GM03348 (cell line): ENCODE data around the gene PARN.
A peak's percentile ranks its signal among the peaks of the same experiment; 100 is the strongest.
"Not testable (repeated sequence)": the region's sequence is repeated elsewhere in the genome, so short reads cannot be mapped to it uniquely, and the experiment has no call there.

Experiments used
- DNase-seq: peaks from one replicate; pipeline ENCODE4 v3.0.0; 2012; ENCODE audit warnings: low spot score

Gene PARN

GRCh38 chr16:14437426-14437825 lies 192.6 kb downstream of the PARN start:
- DNase-seq: no peak

- DNase-seq: no peak
Measured at GRCh38 chr16:14436401-14436955, 193.6 kb downstream of the PARN start.

- DNase-seq: no peak
Measured at GRCh38 chr16:14434860-14435259, 195.2 kb downstream of the PARN start.

- DNase-seq: not testable (repeated sequence)
Measured at GRCh38 chr16:14428971-14429637, 201.0 kb downstream of the PARN start.

GRCh38 chr16:14428043-14428442 lies 202.0 kb downstream of the PARN start:
- no peak for DNase-seq

GRCh38 chr16:14427371-14427948 lies 202.6 kb downstream of the PARN start:
- peak; percentile 24 for DNase-seq

- no peak for DNase-seq
Measured at GRCh38 chr16:14424595-14424994, 205.5 kb downstream of the PARN start.

GRCh38 chr16:14423344-14423743 lies 206.7 kb downstream of the PARN start:
- peak; percentile 32 for DNase-seq

DNA sequence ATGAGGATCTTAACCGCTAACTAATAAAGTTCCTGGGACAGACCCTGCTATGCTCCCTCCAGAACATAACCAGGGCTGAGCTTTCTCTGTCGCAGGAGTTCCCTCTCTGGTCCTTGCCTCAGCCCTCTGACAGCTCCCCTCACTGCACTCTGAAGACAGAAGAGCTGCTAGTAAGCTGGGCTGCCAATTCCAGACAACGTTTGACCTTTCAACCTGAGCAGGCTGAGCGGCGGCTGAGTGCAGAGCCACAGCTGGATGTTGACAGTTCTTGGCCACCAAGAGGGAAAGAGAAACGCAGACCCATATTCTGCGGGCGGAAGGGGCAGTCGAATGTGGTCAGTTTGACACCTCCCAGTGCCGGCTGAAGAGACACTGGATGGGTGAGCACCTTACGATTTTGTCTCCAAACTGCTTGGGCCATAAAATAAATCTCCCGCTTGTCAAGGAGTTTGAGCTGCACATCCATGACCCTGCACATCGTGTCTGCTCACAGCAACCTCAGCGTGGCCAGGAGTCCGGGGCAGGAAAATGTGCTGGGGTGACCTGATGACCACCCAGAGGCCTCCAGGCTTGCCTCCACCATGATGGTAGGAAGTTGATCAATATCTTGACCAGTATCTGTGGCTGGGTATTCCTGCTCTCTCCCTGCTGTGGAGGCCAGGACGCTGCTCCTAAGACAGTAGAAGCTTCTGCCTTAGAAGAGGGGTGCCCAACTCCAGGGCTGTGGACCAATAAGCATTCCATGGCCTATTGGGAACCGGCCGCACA lies 209.2 kb downstream of the PARN start:
- DNase-seq: no peak

DNA sequence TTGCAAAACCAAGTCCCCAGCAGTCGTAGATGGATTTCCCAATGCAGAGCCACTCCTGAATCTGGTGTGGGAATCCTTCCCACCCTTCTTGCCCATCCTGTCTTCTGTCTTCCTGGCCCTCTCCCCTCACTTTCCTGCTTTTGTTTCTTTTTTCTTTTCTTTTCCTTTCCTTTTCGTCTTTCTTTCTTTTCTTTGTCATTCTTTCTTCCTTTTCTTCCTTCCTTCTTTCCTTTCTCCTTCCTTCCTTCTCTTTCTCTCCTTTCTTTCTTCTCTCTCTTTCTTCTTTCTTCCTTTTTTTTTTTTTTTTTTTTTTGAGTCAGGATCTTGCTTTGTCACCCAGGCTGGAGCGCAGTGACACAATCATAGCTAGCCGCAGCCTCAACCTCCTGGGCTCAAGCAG lies 209.8 kb downstream of the PARN start:
- DNase-seq: not testable (repeated sequence)

DNA sequence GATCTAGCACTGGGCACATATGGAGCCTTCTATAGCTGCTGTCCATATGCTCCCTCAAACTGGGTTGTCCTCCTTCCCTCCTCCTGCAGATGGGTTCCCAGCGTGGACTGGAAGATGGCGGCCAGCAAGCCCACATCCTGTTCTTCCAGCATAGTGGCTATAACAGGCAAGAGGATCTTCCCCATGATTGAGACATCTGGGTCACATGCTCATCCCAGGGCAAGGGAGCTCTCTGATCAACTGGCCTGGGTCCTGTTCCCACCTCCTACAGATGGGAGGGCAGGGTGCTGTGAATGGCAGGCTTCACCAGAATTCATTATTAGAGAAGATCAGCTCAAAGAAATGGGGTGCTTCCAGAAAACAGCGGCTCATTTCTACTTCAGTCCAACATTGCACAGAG lies 210.2 kb downstream of the PARN start:
- no peak for DNase-seq

- DNase-seq: no peak
Measured at GRCh38 chr16:14418795-14419225, 211.2 kb downstream of the PARN start.

DNA sequence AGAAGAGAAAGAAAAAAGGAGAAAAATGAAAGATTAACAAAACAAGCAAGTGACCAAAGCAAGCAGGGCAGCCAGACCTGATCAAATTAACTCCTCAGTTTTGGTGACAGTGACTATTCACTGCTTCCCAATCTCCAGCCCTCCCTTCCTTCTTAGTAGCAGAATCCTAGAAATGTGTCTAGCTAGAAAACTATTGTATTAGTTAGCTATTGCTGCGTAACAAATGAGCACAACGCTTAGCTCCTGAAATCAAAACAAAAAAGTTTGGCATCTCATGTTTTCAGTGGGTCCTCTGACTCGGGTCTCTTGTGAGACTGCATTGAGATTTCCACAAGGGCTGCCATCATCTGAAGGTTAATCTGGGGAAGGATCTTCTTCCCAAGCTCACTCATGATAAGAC lies 213.9 kb downstream of the PARN start:
- DNase-seq: no peak

DNA sequence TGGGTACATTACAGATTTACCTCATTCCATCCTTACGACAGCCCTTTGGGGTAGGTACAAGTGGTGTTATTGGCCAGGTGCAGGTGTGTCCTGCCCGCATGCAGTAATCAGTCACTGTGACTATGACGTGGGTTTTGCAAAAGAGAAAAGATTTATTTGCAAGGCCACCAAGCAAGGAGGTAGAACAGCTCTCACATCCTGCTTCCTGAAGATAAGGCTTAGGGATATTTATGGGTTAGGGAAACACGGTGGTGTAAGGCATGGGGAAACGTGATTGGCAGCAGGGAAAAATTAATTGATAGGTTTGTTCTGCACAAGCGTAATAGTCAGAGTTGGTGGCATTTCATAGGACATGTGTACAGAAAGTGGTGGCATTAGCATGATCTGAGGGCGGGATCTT lies 214.8 kb downstream of the PARN start:
- no peak for DNase-seq

DNA sequence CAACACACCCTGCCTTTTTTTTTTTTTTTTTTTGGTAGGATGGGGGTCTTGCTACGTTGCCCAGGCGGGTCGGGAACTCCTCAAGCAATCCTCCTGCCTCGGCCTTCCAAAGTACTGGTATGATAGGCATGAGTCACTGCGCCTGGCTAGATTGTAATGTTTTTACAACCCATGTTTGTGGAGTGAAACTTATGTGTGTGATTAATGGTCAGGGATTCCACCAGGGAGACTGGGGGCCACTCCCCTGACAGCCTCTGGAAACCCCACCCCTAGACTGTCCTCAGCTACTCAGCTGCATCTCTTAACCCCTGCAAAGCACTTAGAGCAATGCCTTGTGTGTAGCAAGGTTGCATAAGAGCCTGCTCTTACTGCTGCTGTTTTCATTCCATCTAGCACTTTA lies 220.5 kb downstream of the PARN start:
- DNase-seq: peak; percentile 84

DNA sequence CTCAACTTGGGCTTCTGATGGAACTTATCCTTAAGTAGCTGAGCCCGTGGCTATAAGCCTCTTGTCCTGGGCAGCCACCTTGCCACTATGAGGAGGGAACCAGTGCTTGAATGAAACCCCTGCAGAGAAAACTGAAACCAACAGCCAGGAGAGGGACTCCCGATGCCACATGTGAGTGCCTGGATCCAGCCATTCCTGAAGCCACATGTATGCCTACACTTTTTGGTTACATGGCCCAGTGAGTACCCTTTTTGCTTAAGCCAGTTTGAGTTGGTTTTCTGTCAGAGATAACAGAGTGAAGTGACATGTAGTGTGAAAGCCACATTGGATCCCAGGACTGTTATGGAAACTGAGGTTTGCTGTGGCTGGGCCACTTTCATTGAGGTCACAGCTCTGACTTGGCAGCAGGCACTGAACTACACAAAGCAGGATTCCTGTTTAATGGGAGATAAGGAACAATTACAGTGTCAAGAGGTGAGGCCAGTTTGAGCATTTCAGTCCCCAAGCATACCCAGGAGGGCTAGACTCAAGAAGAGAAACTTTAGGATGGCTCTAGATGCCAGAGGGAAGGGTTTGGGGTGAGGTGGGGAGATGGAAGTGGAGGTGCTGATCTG lies 222.2 kb downstream of the PARN start:
- DNase-seq: no peak

GRCh38 chr16:14405611-14406537 lies 224.2 kb downstream of the PARN start:
- peak; percentile 39 for DNase-seq

DNA sequence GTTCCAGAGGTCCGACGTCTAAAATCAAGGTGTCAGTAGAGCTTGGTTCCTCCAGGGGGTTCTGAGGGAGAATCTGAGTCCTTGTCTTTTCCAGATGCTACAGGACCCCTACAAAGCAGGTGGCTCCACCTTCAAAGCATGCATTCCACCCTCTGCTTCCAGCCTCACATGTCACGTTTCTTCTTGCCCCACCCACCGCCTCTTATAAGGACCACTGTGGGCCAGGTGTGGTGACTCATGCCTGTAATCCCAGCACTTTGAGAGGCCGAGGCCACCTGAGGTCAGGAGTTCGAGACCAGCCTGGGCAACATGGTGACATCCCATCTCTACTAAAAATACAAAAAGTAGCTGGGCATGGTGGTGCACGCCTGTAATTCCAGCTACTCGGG lies 227.1 kb downstream of the PARN start:
- not testable (repeated sequence) for DNase-seq

DNA sequence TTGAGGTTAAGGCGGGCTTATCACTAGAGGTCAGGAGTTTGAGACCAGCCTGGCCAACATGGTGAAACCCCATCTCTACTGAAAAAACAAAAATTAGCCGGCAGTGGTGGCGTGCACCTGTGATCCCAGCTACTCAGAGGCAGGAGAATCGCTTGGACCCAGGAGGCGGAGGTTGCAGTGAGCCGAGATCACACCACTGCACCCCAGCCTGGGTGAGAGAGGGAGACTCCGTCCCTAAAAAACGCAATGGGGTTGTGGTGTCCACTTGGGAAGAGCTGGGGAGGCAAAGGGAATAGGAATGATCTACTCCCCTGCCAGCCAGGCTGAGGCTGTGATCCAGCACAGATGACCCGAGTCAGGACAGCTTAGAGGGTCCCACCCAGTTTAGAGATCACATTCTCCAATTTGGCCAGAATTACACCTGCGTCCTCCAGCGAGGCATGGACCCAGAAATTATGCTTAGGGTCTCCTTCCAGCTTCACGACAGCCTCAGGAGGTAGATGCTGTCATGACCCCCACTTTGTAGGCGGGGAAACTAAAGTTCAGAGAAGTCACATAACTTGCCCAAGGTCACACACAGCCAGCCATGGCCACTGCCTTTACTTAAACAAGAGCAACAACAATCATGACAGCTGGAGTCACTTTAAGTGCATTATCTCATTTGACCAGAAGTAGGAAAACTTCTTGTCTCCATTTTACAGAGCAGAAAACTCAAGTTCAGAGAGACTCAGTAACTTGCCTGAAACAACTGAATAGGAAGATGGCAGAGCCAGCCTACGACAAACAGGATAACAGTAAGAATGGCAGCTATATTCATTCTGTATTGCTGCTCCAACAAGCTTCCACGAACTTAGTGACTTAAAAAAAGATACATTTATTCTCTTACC lies 227.7 kb downstream of the PARN start:
- DNase-seq: not testable (repeated sequence)

DNA sequence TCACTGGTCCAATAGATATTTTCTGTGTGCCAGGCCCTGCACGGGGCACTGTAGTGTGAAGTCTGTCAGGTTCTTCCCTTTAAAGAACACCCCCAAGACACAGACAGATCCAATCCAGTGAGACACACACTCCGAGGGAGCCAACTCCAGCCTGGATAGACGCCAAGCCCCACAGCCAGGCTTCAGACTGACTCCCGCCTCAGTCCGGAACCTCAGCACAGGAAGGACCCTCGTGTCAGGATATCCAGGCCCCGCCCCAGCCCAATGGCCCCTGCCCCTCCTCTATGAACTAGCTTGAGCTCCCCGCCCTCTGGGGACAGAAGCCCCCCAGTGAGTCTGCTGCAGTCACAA lies 228.4 kb downstream of the PARN start:
- not testable (repeated sequence) for DNase-seq
